ENCODE results near the gene SYK. TPM values are rescaled to one million over a fixed set of nuclear protein-coding genes. Genes with fewer than 3 reads are reported as not detected.

Gene SYK
- total RNA-seq, 1 donor from 2014 or later = 88.9 TPM

DNA sequence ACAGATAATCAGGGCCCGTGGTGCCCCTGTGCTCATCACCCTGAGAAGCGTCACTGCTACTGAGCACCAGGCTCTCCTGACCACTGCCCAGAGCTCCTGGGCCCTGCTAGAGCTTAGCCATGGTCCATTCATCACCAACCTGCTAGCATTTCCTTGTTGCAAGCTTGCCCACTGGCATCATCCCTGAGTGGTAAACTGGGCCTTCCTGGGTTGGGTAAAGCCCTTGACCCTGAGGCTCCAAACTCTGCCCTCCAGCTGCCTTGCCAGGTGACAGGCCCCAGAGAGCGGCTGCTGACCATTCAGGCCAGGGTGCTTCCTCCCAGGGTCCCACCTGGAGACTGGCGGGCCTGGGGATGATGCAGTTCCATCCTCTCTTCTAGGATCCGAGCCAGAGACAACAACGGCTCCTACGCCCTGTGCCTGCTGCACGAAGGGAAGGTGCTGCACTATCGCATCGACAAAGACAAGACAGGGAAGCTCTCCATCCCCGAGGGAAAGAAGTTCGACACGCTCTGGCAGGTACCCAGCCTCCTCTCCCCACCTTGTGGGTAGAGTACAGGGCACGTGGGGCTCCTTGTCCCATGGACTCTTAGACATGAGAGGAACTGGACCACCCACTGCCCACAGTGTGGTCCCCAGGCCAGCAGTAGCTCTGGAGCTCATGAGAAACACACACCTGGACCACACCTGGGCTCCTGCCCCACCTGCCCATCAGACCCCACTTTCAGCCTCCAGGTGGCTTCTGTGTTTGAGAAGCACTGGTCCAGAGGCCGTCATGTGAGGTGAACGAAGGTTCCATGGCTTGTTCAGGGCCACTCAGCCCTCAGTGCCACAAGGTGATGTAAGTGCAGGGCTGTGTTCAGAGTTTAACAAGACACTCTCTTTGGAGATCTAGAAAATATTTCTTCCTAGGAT lies 60.5 kb downstream of the SYK start:
- H3K4me1 ChIP-seq = peaks cover 7% of the 10 kb centered on the region
- no peaks in the 10 kb centered on the region for H3K27me3 ChIP-seq (ENCODE audit: low read depth)
- DNase-seq (no peak), ATAC-seq (no peak)
- no peaks in the 10 kb centered on the region for H3K9me3 ChIP-seq
- TF ChIP-seq, protein P1, sequence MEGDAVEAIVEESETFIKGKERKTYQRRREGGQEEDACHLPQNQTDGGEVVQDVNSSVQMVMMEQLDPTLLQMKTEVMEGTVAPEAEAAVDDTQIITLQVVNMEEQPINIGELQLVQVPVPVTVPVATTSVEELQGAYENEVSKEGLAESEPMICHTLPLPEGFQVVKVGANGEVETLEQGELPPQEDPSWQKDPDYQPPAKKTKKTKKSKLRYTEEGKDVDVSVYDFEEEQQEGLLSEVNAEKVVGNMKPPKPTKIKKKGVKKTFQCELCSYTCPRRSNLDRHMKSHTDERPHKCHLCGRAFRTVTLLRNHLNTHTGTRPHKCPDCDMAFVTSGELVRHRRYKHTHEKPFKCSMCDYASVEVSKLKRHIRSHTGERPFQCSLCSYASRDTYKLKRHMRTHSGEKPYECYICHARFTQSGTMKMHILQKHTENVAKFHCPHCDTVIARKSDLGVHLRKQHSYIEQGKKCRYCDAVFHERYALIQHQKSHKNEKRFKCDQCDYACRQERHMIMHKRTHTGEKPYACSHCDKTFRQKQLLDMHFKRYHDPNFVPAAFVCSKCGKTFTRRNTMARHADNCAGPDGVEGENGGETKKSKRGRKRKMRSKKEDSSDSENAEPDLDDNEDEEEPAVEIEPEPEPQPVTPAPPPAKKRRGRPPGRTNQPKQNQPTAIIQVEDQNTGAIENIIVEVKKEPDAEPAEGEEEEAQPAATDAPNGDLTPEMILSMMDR (IDR thresholded peaks at IDR 0.05) = no peak
- H3K36me3 ChIP-seq = peaks cover 40% of the 10 kb centered on the region
- no peak overlapping the region for H3K4me3 ChIP-seq
- no peak overlapping the region for H3K27ac ChIP-seq
- intact Hi-C loops (cut with DNase I) = no loop called here

DNA sequence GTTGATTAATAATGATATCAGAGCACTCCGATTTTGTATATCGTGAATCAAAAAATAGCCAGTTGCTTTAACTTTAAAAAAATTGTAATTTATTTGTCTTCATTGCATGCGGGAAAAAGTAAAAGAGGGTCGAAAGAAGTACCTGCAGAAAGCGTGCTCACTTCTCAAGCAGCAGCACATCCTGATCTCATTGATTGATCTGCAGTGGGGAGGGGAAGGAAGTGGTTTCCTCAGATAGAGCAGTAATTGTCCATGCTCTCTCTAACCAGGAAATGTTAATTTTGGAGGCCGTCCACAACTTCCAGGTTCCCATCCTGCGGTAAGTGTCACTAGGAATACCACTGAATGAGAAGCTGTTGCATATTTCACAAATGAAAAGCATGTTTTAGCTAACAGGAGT lies 63.2 kb downstream of the SYK start:
- no peaks in the 10 kb centered on the region for H3K4me1 ChIP-seq
- ATAC-seq = no peak
- no peaks in the 10 kb centered on the region for H3K9me3 ChIP-seq
- TF ChIP-seq, protein P1 (IDR thresholded peaks at IDR 0.05) = no peak
- H3K4me3 ChIP-seq = no peak overlapping the region
- H3K36me3 ChIP-seq = peaks cover 42% of the 10 kb centered on the region
- H3K27ac ChIP-seq = no peak overlapping the region
- DNase-seq = no peak
- H3K27me3 ChIP-seq (ENCODE audit: low read depth) = no peaks in the 10 kb centered on the region
- intact Hi-C loops (cut with DNase I) = no loop called here

DNA sequence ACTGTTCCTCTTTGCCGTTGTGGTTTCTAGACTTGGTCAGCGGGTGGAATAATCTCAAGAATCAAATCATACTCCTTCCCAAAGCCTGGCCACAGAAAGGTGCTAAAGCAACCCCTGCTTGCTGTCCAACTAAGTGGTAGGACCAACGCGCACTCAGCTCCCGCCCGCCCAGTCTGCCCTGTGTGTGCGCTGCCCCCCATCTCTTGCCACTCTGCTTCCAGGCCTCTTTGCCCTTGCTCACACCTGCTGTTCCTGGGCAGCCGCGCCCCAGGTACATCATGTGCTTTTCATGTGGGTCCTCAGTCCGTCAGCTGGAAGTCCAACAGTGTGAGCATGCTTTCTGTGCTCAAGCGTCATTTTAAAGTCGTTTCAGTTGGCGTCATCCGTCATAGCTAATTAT lies 65.5 kb downstream of the SYK start:
- intact Hi-C loops (cut with DNase I) = no loop called here
- H3K36me3 ChIP-seq = peaks cover 39% of the 10 kb centered on the region

DNA sequence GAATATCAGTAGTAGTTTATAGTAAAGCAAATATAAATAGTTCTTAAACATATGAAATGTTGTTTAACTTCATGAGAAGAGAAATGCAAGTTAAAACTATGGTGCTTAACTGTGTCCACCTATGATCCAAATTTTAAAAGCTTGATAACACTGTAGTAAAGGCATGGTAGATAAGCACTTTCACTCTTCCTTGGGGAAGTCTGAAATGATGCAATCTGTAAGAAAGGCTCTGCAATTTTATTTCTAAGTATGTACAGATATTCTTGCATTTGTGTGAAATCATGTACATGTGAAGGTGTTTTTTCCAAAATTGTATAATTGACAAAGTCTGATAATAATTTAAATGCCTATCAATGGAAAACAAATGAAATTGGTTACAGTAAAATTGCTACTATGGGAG lies 66.9 kb downstream of the SYK start:
- no peaks in the 10 kb centered on the region for H3K4me1 ChIP-seq
- TF ChIP-seq, protein P1 (IDR thresholded peaks at IDR 0.05) = no peak
- H3K4me3 ChIP-seq = no peak overlapping the region
- intact Hi-C loops (cut with DNase I) = no loop called here
- no peak overlapping the region for H3K27ac ChIP-seq
- DNase-seq (no peak), ATAC-seq (no peak)
- no peaks in the 10 kb centered on the region for H3K9me3 ChIP-seq
- H3K36me3 ChIP-seq = peaks cover 26% of the 10 kb centered on the region
- H3K27me3 ChIP-seq (ENCODE audit: low read depth) = no peaks in the 10 kb centered on the region

More for the DNA sequence above, 65.5 kb downstream of the SYK start:
- Histone ChIP-seq H3K4me1 (no peaks in the 10 kb centered on the region), H3K9me3 (no peaks in the 10 kb centered on the region), H3K27ac (no peak overlapping the region), H3K4me3 (no peak overlapping the region), H3K27me3 (ENCODE audit: low read depth) (no peaks in the 10 kb centered on the region)
- DNase-seq (no peak), ATAC-seq (no peak)
- TF ChIP-seq, protein P1 (IDR thresholded peaks at IDR 0.05) = no peak

DNA sequence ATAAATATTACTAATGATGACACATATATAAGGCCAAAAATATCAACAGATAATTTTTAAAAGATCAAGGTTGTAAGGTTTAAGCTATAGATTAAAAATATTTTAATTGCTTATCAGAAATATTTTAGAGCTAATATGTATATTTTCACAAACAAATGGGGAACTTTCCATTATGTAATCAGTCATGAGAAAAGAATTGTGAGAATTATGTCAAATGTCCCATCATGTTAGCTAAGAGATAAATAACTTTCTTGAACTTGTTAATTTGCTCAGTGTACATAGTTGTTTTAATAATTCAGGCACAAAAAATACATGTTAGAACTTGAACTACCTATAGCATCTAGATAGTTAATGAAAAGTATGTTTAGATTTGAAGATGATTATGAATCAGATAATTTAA lies 67.7 kb downstream of the SYK start:
- Histone ChIP-seq H3K4me1 (no peaks in the 10 kb centered on the region), H3K36me3 (peaks cover 25% of the 10 kb centered on the region), H3K9me3 (no peaks in the 10 kb centered on the region), H3K27me3 (ENCODE audit: low read depth) (no peaks in the 10 kb centered on the region), H3K27ac (no peak overlapping the region), H3K4me3 (no peak overlapping the region)
- TF ChIP-seq, protein P1 (IDR thresholded peaks at IDR 0.05) = no peak
- DNase-seq (no peak), ATAC-seq (no peak)
- intact Hi-C loops (cut with DNase I) = no loop called here
